Immature natural killer cell (primary cell): ENCODE measurements around the gene ANKH. TPM values are rescaled to one million over a fixed set of nuclear protein-coding genes. Genes with fewer than 3 reads are reported as not detected.
"Not testable (repeated sequence)": the region's sequence is repeated elsewhere in the genome, so short reads cannot be mapped to it uniquely, and the experiment has no call there.

Experiments
- DNase-seq, 3 donors: peaks; one replicate each; pipeline ENCODE4 v3.0.0; 2022; ENCODE audit warnings: mixed read lengths in 1 of 3
- H3K27ac Mint-ChIP-seq, 6 donors: one replicate each; pipeline ENCODE4 v1.8.0; 2020; ENCODE audit warnings: mixed read lengths in 6 of 6, mild to moderate bottlenecking in 5 of 6, inconsistent platforms in 4 of 6, moderate library complexity in 3 of 6
- H3K27me3 Mint-ChIP-seq, 3 donors: one replicate each; pipeline ENCODE4 v1.8.0; 2020 to 2021; ENCODE audit warnings: low read depth in 3 of 3, mild to moderate bottlenecking in 3 of 3, mixed read lengths in 3 of 3, moderate library complexity in 3 of 3, inconsistent platforms in 1 of 3
- H3K36me3 Mint-ChIP-seq, 3 donors: one replicate each; pipeline ENCODE4 v1.8.0; 2020; ENCODE audit warnings: mixed read lengths in 3 of 3, inconsistent platforms in 2 of 3, mild to moderate bottlenecking in 2 of 3
- H3K4me1 Mint-ChIP-seq, 2 donors: one replicate each; pipeline ENCODE4 v1.8.0; 2020; ENCODE audit warnings: inconsistent platforms in 2 of 2, mild to moderate bottlenecking in 2 of 2, mixed read lengths in 2 of 2, moderate library complexity in 1 of 2
- H3K4me3 Mint-ChIP-seq, 5 donors: one replicate each; pipeline ENCODE4 v1.8.0; 2020; ENCODE audit warnings: mild to moderate bottlenecking in 5 of 5, mixed read lengths in 5 of 5, inconsistent platforms in 3 of 5, moderate library complexity in 3 of 5
- H3K9me3 Mint-ChIP-seq, 6 donors: one replicate each; pipeline ENCODE4 v1.8.0; 2020; ENCODE audit warnings: mild to moderate bottlenecking in 6 of 6, mixed read lengths in 6 of 6, inconsistent platforms in 4 of 6, moderate library complexity in 3 of 6
- polyA plus RNA-seq, 3 donors: library from polyadenylated mRNA; unstranded; fragments of 300-500 nt; fragmentation: Illumina TruSeq; gene quantifications; one replicate each; pipeline ENCODE4 v1.2.3, GENCODE V29; 2021

The ANKH gene
- polyA plus RNA-seq, 3 donors from 2014 or later: 20.8 to 26.5 (median 25.4) TPM

- H3K4me1 Mint-ChIP-seq: peaks cover 28 to 29% of the 10 kb centered on the region in 2 donors
- H3K27me3 Mint-ChIP-seq: no peaks in the 10 kb centered on the region
- no peak overlapping the region for H3K27ac Mint-ChIP-seq
- H3K4me3 Mint-ChIP-seq: no peak overlapping the region
- peaks cover 0 to 13% (median 0%) of the 10 kb centered on the region in 3 donors for H3K36me3 Mint-ChIP-seq
- H3K9me3 Mint-ChIP-seq: no peaks in the 10 kb centered on the region
- DNase-seq: no peak
Observed at GRCh38 chr5:14802541-14802940, 69.0 kb downstream of the ANKH start.

GRCh38 chr5:14801792-14802191 lies 69.8 kb downstream of the ANKH start:
- Mint-ChIP-seq H3K36me3 (peaks cover 0 to 13% (median 0%) of the 10 kb centered on the region in 3 donors), H3K27ac (no peak overlapping the region), H3K9me3 (no peaks in the 10 kb centered on the region), H3K27me3 (no peaks in the 10 kb centered on the region), H3K4me3 (no peak overlapping the region), H3K4me1 (peaks cover 21 to 25% of the 10 kb centered on the region in 2 donors)
- DNase-seq: no peak

- H3K27me3 Mint-ChIP-seq, H3K27ac Mint-ChIP-seq, H3K4me3 Mint-ChIP-seq, DNase-seq, H3K36me3 Mint-ChIP-seq, H3K9me3 Mint-ChIP-seq: not testable (repeated sequence)
- peaks cover 7 to 16% of the 10 kb centered on the region in 2 donors for H3K4me1 Mint-ChIP-seq
Observed at GRCh38 chr5:14797385-14797784, 74.2 kb downstream of the ANKH start.

GRCh38 chr5:14794583-14795230 lies 76.9 kb downstream of the ANKH start:
- peaks cover 0 to 5% (median 4%) of the 10 kb centered on the region in 3 donors for H3K36me3 Mint-ChIP-seq
- DNase-seq: no peak
- H3K27me3 Mint-ChIP-seq: peaks cover 0 to 1% (median 0%) of the 10 kb centered on the region in 3 donors
- H3K27ac Mint-ChIP-seq: no peak overlapping the region
- H3K4me3 Mint-ChIP-seq: no peak overlapping the region
- H3K4me1 Mint-ChIP-seq: peaks cover 6 to 15% of the 10 kb centered on the region in 2 donors
- no peaks in the 10 kb centered on the region for H3K9me3 Mint-ChIP-seq

- H3K4me3 Mint-ChIP-seq: no peak overlapping the region
- DNase-seq: no peak
- peaks cover 0 to 1% (median 0%) of the 10 kb centered on the region in 3 donors for H3K27me3 Mint-ChIP-seq
- peaks cover 5 to 15% of the 10 kb centered on the region in 2 donors for H3K4me1 Mint-ChIP-seq
- no peaks in the 10 kb centered on the region for H3K9me3 Mint-ChIP-seq
- H3K36me3 Mint-ChIP-seq: peaks cover 0 to 5% (median 4%) of the 10 kb centered on the region in 3 donors
- no peak overlapping the region for H3K27ac Mint-ChIP-seq
Observed at GRCh38 chr5:14793851-14794250, 77.7 kb downstream of the ANKH start.

GRCh38 chr5:14790911-14791310 lies 80.7 kb downstream of the ANKH start:
- H3K4me1 Mint-ChIP-seq: peaks cover 4 to 5% of the 10 kb centered on the region in 2 donors
- no peak for DNase-seq
- peaks cover 0 to 5% (median 4%) of the 10 kb centered on the region in 3 donors for H3K36me3 Mint-ChIP-seq
- no peak overlapping the region for H3K4me3 Mint-ChIP-seq
- peak overlapping the region in 1 of 6 donors; percentile 31 for H3K27ac Mint-ChIP-seq
- peaks cover 0 to 1% (median 0%) of the 10 kb centered on the region in 3 donors for H3K27me3 Mint-ChIP-seq
- H3K9me3 Mint-ChIP-seq: no peaks in the 10 kb centered on the region

- Mint-ChIP-seq H3K4me3 (no peak overlapping the region), H3K4me1 (peaks cover 4 to 5% of the 10 kb centered on the region in 2 donors), H3K9me3 (no peaks in the 10 kb centered on the region), H3K27ac (no peak overlapping the region), H3K27me3 (peaks cover 0 to 1% (median 0%) of the 10 kb centered on the region in 3 donors), H3K36me3 (peaks cover 0 to 5% (median 4%) of the 10 kb centered on the region in 3 donors)
- no peak for DNase-seq
Observed at GRCh38 chr5:14790220-14790619, 81.4 kb downstream of the ANKH start.

GRCh38 chr5:14787801-14788579 lies 83.6 kb downstream of the ANKH start:
- H3K36me3 Mint-ChIP-seq: peaks cover 0 to 7% (median 2%) of the 10 kb centered on the region in 3 donors
- DNase-seq: no peak
- no peak overlapping the region for H3K27ac Mint-ChIP-seq
- H3K4me1 Mint-ChIP-seq: peaks cover 5 to 11% of the 10 kb centered on the region in 2 donors
- H3K9me3 Mint-ChIP-seq: no peaks in the 10 kb centered on the region
- no peak overlapping the region for H3K4me3 Mint-ChIP-seq
- H3K27me3 Mint-ChIP-seq: no peaks in the 10 kb centered on the region

- DNase-seq: no peak
- Mint-ChIP-seq H3K27me3 (no peaks in the 10 kb centered on the region), H3K9me3 (no peaks in the 10 kb centered on the region), H3K4me3 (no peak overlapping the region), H3K4me1 (peaks cover 30 to 31% of the 10 kb centered on the region in 2 donors), H3K27ac (no peak overlapping the region), H3K36me3 (peaks cover 5 to 23% (median 11%) of the 10 kb centered on the region in 3 donors)
Observed at GRCh38 chr5:14783691-14784090, 87.9 kb downstream of the ANKH start.

- Mint-ChIP-seq H3K36me3 (peaks cover 5 to 23% (median 11%) of the 10 kb centered on the region in 3 donors), H3K4me1 (peaks cover 30 to 35% of the 10 kb centered on the region in 2 donors)
Observed at GRCh38 chr5:14782591-14782990, 89.0 kb downstream of the ANKH start.

GRCh38 chr5:14781106-14781505 lies 90.5 kb downstream of the ANKH start:
- H3K36me3 Mint-ChIP-seq: peaks cover 5 to 23% (median 11%) of the 10 kb centered on the region in 3 donors
- H3K27ac Mint-ChIP-seq: no peak overlapping the region
- peaks cover 30 to 35% of the 10 kb centered on the region in 2 donors for H3K4me1 Mint-ChIP-seq
- no peaks in the 10 kb centered on the region for H3K9me3 Mint-ChIP-seq
- DNase-seq: no peak
- H3K4me3 Mint-ChIP-seq: no peak overlapping the region
- H3K27me3 Mint-ChIP-seq: no peaks in the 10 kb centered on the region

More at GRCh38 chr5:14782591-14782990, 89.0 kb downstream of the ANKH start:
- Mint-ChIP-seq H3K27ac (no peak overlapping the region), H3K4me3 (no peak overlapping the region), H3K27me3 (no peaks in the 10 kb centered on the region), H3K9me3 (no peaks in the 10 kb centered on the region)
- no peak for DNase-seq

GRCh38 chr5:14779975-14780374 lies 91.6 kb downstream of the ANKH start:
- DNase-seq: no peak
- peaks cover 5 to 23% (median 11%) of the 10 kb centered on the region in 3 donors for H3K36me3 Mint-ChIP-seq
- H3K27ac Mint-ChIP-seq: peak overlapping the region in 1 of 6 donors; percentile 1
- H3K9me3 Mint-ChIP-seq: no peaks in the 10 kb centered on the region
- H3K27me3 Mint-ChIP-seq: no peaks in the 10 kb centered on the region
- H3K4me1 Mint-ChIP-seq: peaks cover 30 to 35% of the 10 kb centered on the region in 2 donors
- no peak overlapping the region for H3K4me3 Mint-ChIP-seq

GRCh38 chr5:14778792-14779070 lies 92.8 kb downstream of the ANKH start:
- H3K4me1 Mint-ChIP-seq: peaks cover 30 to 33% of the 10 kb centered on the region in 2 donors
- H3K9me3 Mint-ChIP-seq: no peaks in the 10 kb centered on the region
- no peaks in the 10 kb centered on the region for H3K27me3 Mint-ChIP-seq
- H3K36me3 Mint-ChIP-seq: peaks cover 5 to 23% (median 11%) of the 10 kb centered on the region in 3 donors
- peak overlapping the region in 3 of 6 donors; percentile 3 to 54 (median 8) for H3K27ac Mint-ChIP-seq
- no peak overlapping the region for H3K4me3 Mint-ChIP-seq
- no peak for DNase-seq
